ENCODE results near the gene AP2A1. TPM values are rescaled to one million over a fixed set of nuclear protein-coding genes. Genes with fewer than 3 reads are reported as not detected.
A peak's percentile ranks its signal among the peaks of the same experiment; 100 is the strongest.

Gene AP2A1
- total RNA-seq, 1 donor from 2014 or later, result 146 TPM

DNA sequence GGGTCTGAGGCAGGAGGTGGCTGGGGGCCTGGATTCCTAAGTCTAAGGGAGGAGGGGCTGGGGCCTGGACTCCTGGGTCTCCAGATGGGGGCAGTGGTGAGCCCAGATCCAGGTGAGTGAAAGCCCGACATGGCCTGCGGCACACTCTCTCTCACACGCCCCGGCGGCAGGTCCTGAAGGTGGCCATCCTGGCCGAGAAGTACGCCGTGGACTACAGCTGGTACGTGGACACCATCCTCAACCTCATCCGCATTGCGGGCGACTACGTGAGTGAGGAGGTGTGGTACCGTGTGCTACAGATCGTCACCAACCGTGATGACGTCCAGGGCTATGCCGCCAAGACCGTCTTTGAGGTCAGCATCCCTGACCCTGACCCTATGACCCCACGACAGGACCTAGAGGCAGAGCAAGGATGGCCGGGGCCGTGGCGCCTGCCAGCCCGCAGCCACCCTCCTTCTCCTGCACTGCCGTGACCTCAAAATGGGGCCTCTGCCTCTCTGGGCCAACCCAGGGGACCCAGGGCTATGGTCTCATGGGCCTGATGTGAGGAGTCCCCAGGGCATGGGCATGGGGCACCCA lies 33.1 kb downstream of the AP2A1 start:
- no peaks in the 10 kb centered on the region for H3K27me3 Mint-ChIP-seq (ENCODE audit: low read depth)
- TF ChIP-seq, protein P1, sequence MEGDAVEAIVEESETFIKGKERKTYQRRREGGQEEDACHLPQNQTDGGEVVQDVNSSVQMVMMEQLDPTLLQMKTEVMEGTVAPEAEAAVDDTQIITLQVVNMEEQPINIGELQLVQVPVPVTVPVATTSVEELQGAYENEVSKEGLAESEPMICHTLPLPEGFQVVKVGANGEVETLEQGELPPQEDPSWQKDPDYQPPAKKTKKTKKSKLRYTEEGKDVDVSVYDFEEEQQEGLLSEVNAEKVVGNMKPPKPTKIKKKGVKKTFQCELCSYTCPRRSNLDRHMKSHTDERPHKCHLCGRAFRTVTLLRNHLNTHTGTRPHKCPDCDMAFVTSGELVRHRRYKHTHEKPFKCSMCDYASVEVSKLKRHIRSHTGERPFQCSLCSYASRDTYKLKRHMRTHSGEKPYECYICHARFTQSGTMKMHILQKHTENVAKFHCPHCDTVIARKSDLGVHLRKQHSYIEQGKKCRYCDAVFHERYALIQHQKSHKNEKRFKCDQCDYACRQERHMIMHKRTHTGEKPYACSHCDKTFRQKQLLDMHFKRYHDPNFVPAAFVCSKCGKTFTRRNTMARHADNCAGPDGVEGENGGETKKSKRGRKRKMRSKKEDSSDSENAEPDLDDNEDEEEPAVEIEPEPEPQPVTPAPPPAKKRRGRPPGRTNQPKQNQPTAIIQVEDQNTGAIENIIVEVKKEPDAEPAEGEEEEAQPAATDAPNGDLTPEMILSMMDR (IDR thresholded peaks at IDR 0.05), result peak; percentile 34
- H3K4me1 Mint-ChIP-seq (ENCODE audit: low read depth), result peaks cover 8% of the 10 kb centered on the region
- peaks cover 38% of the 10 kb centered on the region for H3K36me3 Mint-ChIP-seq (ENCODE audit: low read depth)
- no peak overlapping the region for H3K4me3 Mint-ChIP-seq (ENCODE audit: unreplicated experiment)
- H3K27ac Mint-ChIP-seq (ENCODE audit: unreplicated experiment), result no peak overlapping the region
- H3K9me3 Mint-ChIP-seq (ENCODE audit: low read depth), result no peaks in the 10 kb centered on the region
- DNase-seq (ENCODE audit: low spot score), result no peak

DNA sequence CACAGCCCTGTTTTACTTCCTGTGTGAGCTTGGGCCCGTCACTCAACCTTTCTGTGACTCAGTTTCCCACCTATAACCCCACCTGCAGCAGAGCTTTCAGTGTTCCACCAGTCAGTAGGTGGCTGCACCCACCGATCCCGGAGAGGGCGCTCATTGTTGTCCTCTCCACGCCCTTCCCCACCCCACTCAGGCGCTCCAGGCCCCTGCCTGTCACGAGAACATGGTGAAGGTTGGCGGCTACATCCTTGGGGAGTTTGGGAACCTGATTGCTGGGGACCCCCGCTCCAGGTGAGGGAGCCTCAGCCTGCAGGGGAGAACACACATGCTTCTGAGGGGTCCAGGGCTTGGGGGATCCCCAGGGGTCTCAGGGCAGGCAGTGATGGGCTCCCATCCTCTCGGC lies 34.0 kb downstream of the AP2A1 start:
- TF ChIP-seq, protein P1 (IDR thresholded peaks at IDR 0.05), result no peak
- peaks cover 34% of the 10 kb centered on the region for H3K36me3 Mint-ChIP-seq (ENCODE audit: low read depth)
- H3K4me3 Mint-ChIP-seq (ENCODE audit: unreplicated experiment), result no peak overlapping the region
- H3K27me3 Mint-ChIP-seq (ENCODE audit: low read depth), result no peaks in the 10 kb centered on the region
- no peaks in the 10 kb centered on the region for H3K9me3 Mint-ChIP-seq (ENCODE audit: low read depth)
- no peak for DNase-seq (ENCODE audit: low spot score)
- no peak overlapping the region for H3K27ac Mint-ChIP-seq (ENCODE audit: unreplicated experiment)
- peaks cover 8% of the 10 kb centered on the region for H3K4me1 Mint-ChIP-seq (ENCODE audit: low read depth)

DNA sequence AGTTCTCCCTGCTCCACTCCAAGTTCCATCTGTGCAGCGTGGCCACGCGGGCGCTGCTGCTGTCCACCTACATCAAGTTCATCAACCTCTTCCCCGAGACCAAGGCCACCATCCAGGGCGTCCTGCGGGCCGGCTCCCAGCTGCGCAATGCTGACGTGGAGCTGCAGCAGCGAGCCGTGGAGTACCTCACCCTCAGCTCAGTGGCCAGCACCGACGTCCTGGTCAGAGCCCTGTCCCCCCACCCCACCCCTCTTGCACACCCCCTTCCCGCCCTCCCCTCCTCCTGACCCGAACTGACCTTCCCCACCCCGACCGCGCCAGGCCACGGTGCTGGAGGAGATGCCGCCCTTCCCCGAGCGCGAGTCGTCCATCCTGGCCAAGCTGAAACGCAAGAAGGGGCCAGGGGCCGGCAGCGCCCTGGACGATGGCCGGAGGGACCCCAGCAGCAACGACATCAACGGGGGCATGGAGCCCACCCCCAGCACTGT lies 34.6 kb downstream of the AP2A1 start:
- no peaks in the 10 kb centered on the region for H3K9me3 Mint-ChIP-seq (ENCODE audit: low read depth)
- peaks cover 37% of the 10 kb centered on the region for H3K36me3 Mint-ChIP-seq (ENCODE audit: low read depth)
- no peak for DNase-seq (ENCODE audit: low spot score)

DNA sequence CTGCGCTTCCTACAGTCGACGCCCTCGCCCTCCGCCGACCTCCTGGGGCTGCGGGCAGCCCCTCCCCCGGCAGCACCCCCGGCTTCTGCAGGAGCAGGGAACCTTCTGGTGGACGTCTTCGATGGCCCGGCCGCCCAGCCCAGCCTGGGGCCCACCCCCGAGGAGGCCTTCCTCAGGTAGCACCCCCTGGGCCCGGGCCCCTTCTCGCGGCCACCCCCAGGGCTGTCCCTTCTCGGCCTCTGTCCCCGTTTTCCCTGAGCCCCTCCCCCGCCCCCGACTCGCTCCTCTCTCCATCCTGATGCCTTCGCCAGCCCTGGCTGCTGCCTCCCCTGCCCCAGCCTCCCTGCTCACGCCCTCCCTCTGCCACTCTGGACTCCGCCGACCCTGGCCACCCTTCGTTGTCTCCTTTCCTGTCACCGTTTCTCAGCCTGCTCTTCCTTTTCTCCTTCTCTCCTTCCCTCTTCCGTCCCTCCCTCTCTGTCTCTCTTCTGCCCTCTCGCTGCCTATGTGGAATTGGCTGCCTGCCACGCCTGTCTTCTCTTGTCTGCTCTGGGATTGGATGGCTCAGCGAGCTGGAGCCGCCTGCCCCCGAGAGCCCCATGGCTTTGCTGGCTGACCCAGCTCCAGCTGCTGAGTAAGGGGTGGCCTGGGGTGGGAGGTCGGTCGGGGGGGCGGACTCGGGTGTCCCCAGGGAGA lies 35.3 kb downstream of the AP2A1 start:
- Mint-ChIP-seq H3K4me1 (ENCODE audit: low read depth) (peaks cover 8% of the 10 kb centered on the region), H3K4me3 (ENCODE audit: unreplicated experiment) (no peak overlapping the region), H3K27me3 (ENCODE audit: low read depth) (no peaks in the 10 kb centered on the region), H3K27ac (ENCODE audit: unreplicated experiment) (peak overlapping the region; percentile 59), H3K9me3 (ENCODE audit: low read depth) (no peaks in the 10 kb centered on the region), H3K36me3 (ENCODE audit: low read depth) (peaks cover 33% of the 10 kb centered on the region)
- TF ChIP-seq, protein P1 (IDR thresholded peaks at IDR 0.05), result peak; percentile 62
- no peak for DNase-seq (ENCODE audit: low spot score)

More for the DNA sequence above, 34.6 kb downstream of the AP2A1 start:
- H3K4me3 Mint-ChIP-seq (ENCODE audit: unreplicated experiment), result no peak overlapping the region
- no peaks in the 10 kb centered on the region for H3K27me3 Mint-ChIP-seq (ENCODE audit: low read depth)
- peaks cover 8% of the 10 kb centered on the region for H3K4me1 Mint-ChIP-seq (ENCODE audit: low read depth)
- H3K27ac Mint-ChIP-seq (ENCODE audit: unreplicated experiment), result no peak overlapping the region
- TF ChIP-seq, protein P1 (IDR thresholded peaks at IDR 0.05), result no peak

DNA sequence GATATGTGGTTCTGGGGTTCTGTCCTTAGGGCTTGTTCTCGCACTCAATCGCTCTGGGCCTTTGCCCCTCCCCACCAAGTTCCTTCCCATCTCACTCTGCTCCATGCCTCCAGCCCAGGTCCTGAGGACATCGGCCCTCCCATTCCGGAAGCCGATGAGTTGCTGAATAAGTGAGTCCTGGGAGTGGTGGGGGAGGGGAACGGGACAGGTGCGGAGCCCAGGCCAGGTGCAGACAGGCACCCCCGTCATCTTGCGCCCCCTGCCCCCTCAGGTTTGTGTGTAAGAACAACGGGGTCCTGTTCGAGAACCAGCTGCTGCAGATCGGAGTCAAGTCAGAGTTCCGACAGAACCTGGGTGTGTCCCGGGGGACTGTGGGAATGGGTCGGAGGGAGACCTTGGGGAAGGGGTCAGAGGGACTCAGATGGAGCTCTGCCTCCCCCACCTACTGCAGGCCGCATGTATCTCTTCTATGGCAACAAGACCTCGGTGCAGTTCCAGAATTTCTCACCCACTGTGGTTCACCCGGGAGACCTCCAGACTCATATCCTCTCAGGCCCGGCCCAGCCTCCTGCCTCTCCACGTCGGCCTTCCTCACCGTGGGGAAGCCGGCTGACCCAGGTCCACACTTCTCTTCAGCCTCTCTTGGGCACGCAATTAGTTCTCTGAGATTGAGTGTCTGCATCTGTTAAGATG lies 36.2 kb downstream of the AP2A1 start:
- Mint-ChIP-seq H3K4me3 (ENCODE audit: unreplicated experiment) (no peak overlapping the region), H3K36me3 (ENCODE audit: low read depth) (peaks cover 32% of the 10 kb centered on the region), H3K4me1 (ENCODE audit: low read depth) (peaks cover 8% of the 10 kb centered on the region), H3K27me3 (ENCODE audit: low read depth) (no peaks in the 10 kb centered on the region), H3K27ac (ENCODE audit: unreplicated experiment) (no peak overlapping the region), H3K9me3 (ENCODE audit: low read depth) (no peaks in the 10 kb centered on the region)
- TF ChIP-seq, protein P1 (IDR thresholded peaks at IDR 0.05), result no peak
- DNase-seq (ENCODE audit: low spot score), result no peak

All from chondrocyte (in vitro differentiated cells).